SK-N-SH treated with all-trans-retinoic acid at 6 μM for 48 hours (cell line): ENCODE data around the gene CLCN3.

Experiments
- BACH2 ChIP-seq: fragments of 250-450 bp; sonication (Bioruptor Pico); IDR thresholded peaks from 2 replicates; pipeline ENCODE4 v1.9.0; 2021; ENCODE audit warnings: mild to moderate bottlenecking, borderline replicate concordance
- CREB5 ChIP-seq: fragments of 250-450 bp; sonication (Bioruptor Pico); IDR thresholded peaks from 2 replicates; pipeline ENCODE4 v1.5.1; 2020; ENCODE audit warnings: low read depth, mild to moderate bottlenecking, moderate library complexity
- CSDC2 ChIP-seq: fragments of 250-450 bp; sonication (Bioruptor Pico); IDR thresholded peaks from 2 replicates; pipeline ENCODE4 v1.5.0; 2020; ENCODE audit warnings: mild to moderate bottlenecking, moderate library complexity
- ESRRG ChIP-seq: fragments of 250-450 bp; sonication (Bioruptor Pico); IDR thresholded peaks from 2 replicates; pipeline ENCODE4 v1.6.1; 2021; ENCODE audit warnings: mild to moderate bottlenecking
- GLIS3 ChIP-seq: fragments of 250-450 bp; sonication (Bioruptor Pico); IDR thresholded peaks from 2 replicates; pipeline ENCODE4 v1.5.0; 2020; ENCODE audit warnings: mild to moderate bottlenecking, moderate library complexity
- PATZ1 ChIP-seq: fragments of 250-450 bp; sonication (Bioruptor Pico); IDR thresholded peaks from 2 replicates; pipeline ENCODE4 v1.8.0; 2020; ENCODE audit warnings: mild to moderate bottlenecking, moderate library complexity, borderline replicate concordance
- POU6F1 ChIP-seq: fragments of 250-450 bp; sonication (Bioruptor Pico); IDR thresholded peaks from 2 replicates; pipeline ENCODE4 v1.8.0; 2021; ENCODE audit warnings: low read depth, mild to moderate bottlenecking, moderate library complexity, borderline replicate concordance
- TCF4 ChIP-seq: fragments of 250-450 bp; sonication (Bioruptor Pico); IDR thresholded peaks from 2 replicates; pipeline ENCODE4 v1.8.0; 2021; ENCODE audit warnings: mild to moderate bottlenecking, moderate library complexity, borderline replicate concordance
- ZFP30 ChIP-seq: fragments of 450-650 bp; formaldehyde crosslinking; IDR thresholded peaks from 2 replicates; pipeline ENCODE4 v1.5.0; 2022; ENCODE audit warnings: mild to moderate bottlenecking, moderate library complexity
- ZNF565 ChIP-seq: fragments of 450-650 bp; formaldehyde crosslinking; conservative IDR thresholded peaks from 2 replicates; pipeline ENCODE4 v1.5.0; 2020; ENCODE audit warnings: low read depth, mild to moderate bottlenecking, moderate library complexity
- ZNF70 ChIP-seq: fragments of 450-650 bp; formaldehyde crosslinking; IDR thresholded peaks from 2 replicates; pipeline ENCODE4 v1.5.0; 2020; ENCODE audit warnings: mild to moderate bottlenecking, moderate library complexity
- ZNF8 ChIP-seq: fragments of 450-650 bp; formaldehyde crosslinking; IDR thresholded peaks from 2 replicates; pipeline ENCODE4 v1.5.0; 2020; ENCODE audit warnings: mild to moderate bottlenecking, moderate library complexity

- TF ChIP-seq GLIS3 (CRISPR knock-in tag) = no peak
- TF ChIP-seq POU6F1 (CRISPR knock-in tag) = no peak
- no peak for TF ChIP-seq ZFP30 (CRISPR knock-in tag)
- no peak for TF ChIP-seq PATZ1
- TF ChIP-seq ESRRG (CRISPR knock-in tag) = no peak
- TF ChIP-seq ZNF565 (CRISPR knock-in tag) = no peak
- TF ChIP-seq ZNF8 (CRISPR knock-in tag) = no peak
- TF ChIP-seq ZNF70 (CRISPR knock-in tag) = no peak
- TF ChIP-seq BACH2 (CRISPR knock-in tag) = no peak
- no peak for TF ChIP-seq TCF4 (CRISPR knock-in tag)
- no peak for TF ChIP-seq CSDC2 (CRISPR knock-in tag)
- TF ChIP-seq CREB5 = no peak
Measured at GRCh38 chr4:169723207-169723965, 103.0 kb downstream of the CLCN3 start.
